Stimulated activated CD8-positive, alpha-beta memory T cell treated with anti-CD3 and anti-CD28 coated beads, Interleukin-4, amount 100 ng/mL, for 24 hours (primary cell): ENCODE data around the gene PHACTR2.
A peak's percentile ranks its signal among the peaks of the same experiment; 100 is the strongest.
"Not testable (repeated sequence)": the region's sequence is repeated elsewhere in the genome, so short reads cannot be mapped to it uniquely, and the experiment has no call there.

Source experiments
- DNase-seq: peaks from one replicate; pipeline ENCODE4 v3.0.0-alpha.2; 2020; ENCODE audit warnings: low read depth

The PHACTR2 gene

GRCh38 chr6:143810745-143811144, 133.0 kb downstream of the PHACTR2 start:
- DNase-seq = no peak

GRCh38 chr6:143811501-143812157, 133.9 kb downstream of the PHACTR2 start:
- no peak for DNase-seq

- no peak for DNase-seq
Measured at GRCh38 chr6:143817621-143818020, 139.9 kb downstream of the PHACTR2 start.

- no peak for DNase-seq
Measured at GRCh38 chr6:143821359-143821758, 143.6 kb downstream of the PHACTR2 start.

- DNase-seq = no peak
Measured at GRCh38 chr6:143822584-143823024, 144.8 kb downstream of the PHACTR2 start.

- DNase-seq = no peak
Measured at GRCh38 chr6:143823548-143823947, 145.8 kb downstream of the PHACTR2 start.

- DNase-seq = no peak
Measured at GRCh38 chr6:143828572-143828971, 150.8 kb downstream of the PHACTR2 start.

- DNase-seq = no peak
Measured at GRCh38 chr6:143836150-143836549, 158.4 kb downstream of the PHACTR2 start.

- DNase-seq = no peak
Measured at GRCh38 chr6:143838395-143838794, 160.6 kb downstream of the PHACTR2 start.

- DNase-seq = no peak
Measured at GRCh38 chr6:143839196-143839595, 161.4 kb downstream of the PHACTR2 start.

GRCh38 chr6:143840595-143841265, 163.0 kb downstream of the PHACTR2 start:
- no peak for DNase-seq

- DNase-seq = no peak
Measured at GRCh38 chr6:143842461-143842901, 164.7 kb downstream of the PHACTR2 start.

GRCh38 chr6:143842902-143843676, 165.3 kb downstream of the PHACTR2 start, which contains the start of gene LTV1:
LTV1 (plus strand) TSS chr6:143843338; CDS start chr6:143843478, 140 bp downstream.
- peak; percentile 90 for DNase-seq

- DNase-seq = no peak
Measured at GRCh38 chr6:143843677-143843999, 165.9 kb downstream of the PHACTR2 start.

GRCh38 chr6:143844006-143844405, 166.2 kb downstream of the PHACTR2 start:
- DNase-seq = no peak

- DNase-seq = no peak
Measured at GRCh38 chr6:143845033-143845432, 167.3 kb downstream of the PHACTR2 start.

GRCh38 chr6:143851706-143852105, 173.9 kb downstream of the PHACTR2 start:
- not testable (repeated sequence) for DNase-seq

- DNase-seq = not testable (repeated sequence)
Measured at GRCh38 chr6:143855057-143855456, 177.3 kb downstream of the PHACTR2 start.

GRCh38 chr6:143856762-143857161, 179.0 kb downstream of the PHACTR2 start:
- DNase-seq = not testable (repeated sequence)

GRCh38 chr6:143857651-143858050, 179.9 kb downstream of the PHACTR2 start:
- no peak for DNase-seq

- DNase-seq = no peak
Measured at GRCh38 chr6:143859891-143860660, 182.3 kb downstream of the PHACTR2 start.

GRCh38 chr6:143863771-143864170, 186.0 kb downstream of the PHACTR2 start:
- no peak for DNase-seq
